Stimulated activated CD4-positive, alpha-beta T cell treated with anti-CD3 and anti-CD28 coated beads, Interleukin-4, amount 100 ng/mL, for 48 hours (primary cell): Measurements from ENCODE around the gene SLC35D2.
"Not testable (repeated sequence)": the region's sequence is repeated elsewhere in the genome, so short reads cannot be mapped to it uniquely, and the experiment has no call there.

Source experiments
- DNase-seq, 2 donors: peaks; one replicate each; pipeline ENCODE4 v3.0.0-alpha.2; 2020; ENCODE audit warnings: low read depth in 2 of 2

The SLC35D2 gene

GRCh38 chr9:96400132-96400910 lies 16.8 kb upstream of the SLC35D2 start:
- no peak for DNase-seq

- DNase-seq, result no peak
Observed at GRCh38 chr9:96399325-96399633, 15.8 kb upstream of the SLC35D2 start.

GRCh38 chr9:96398582-96399324 lies 15.2 kb upstream of the SLC35D2 start:
- no peak for DNase-seq

GRCh38 chr9:96395964-96396363 lies 12.5 kb upstream of the SLC35D2 start:
- DNase-seq, result no peak

GRCh38 chr9:96394832-96395496 lies 11.5 kb upstream of the SLC35D2 start:
- DNase-seq, result no peak

GRCh38 chr9:96392263-96392662 lies 8.8 kb upstream of the SLC35D2 start:
- DNase-seq, result no peak

- no peak for DNase-seq
Observed at GRCh38 chr9:96391021-96391765, 7.7 kb upstream of the SLC35D2 start.

- DNase-seq, result no peak
Observed at GRCh38 chr9:96388144-96388543, 4.6 kb upstream of the SLC35D2 start.

- DNase-seq, result no peak
Observed at GRCh38 chr9:96386157-96386556, 2.6 kb upstream of the SLC35D2 start.

- DNase-seq, result no peak
Observed at GRCh38 chr9:96382839-96383164, 709 bp downstream of the SLC35D2 start.

- no peak for DNase-seq
Observed at GRCh38 chr9:96382175-96382574, 1.3 kb downstream of the SLC35D2 start.

- DNase-seq, result no peak
Observed at GRCh38 chr9:96381696-96382095, 1.8 kb downstream of the SLC35D2 start.

- DNase-seq, result no peak
Observed at GRCh38 chr9:96381125-96381524, 2.4 kb downstream of the SLC35D2 start.

GRCh38 chr9:96379461-96379860 lies 4.0 kb downstream of the SLC35D2 start:
- DNase-seq, result no peak

GRCh38 chr9:96378187-96378586 lies 5.3 kb downstream of the SLC35D2 start:
- DNase-seq, result no peak

GRCh38 chr9:96376891-96377874 lies 6.3 kb downstream of the SLC35D2 start:
- no peak for DNase-seq

GRCh38 chr9:96375507-96375906 lies 8.0 kb downstream of the SLC35D2 start:
- DNase-seq, result not testable (repeated sequence)

GRCh38 chr9:96367943-96368342 lies 15.6 kb downstream of the SLC35D2 start:
- no peak for DNase-seq

- DNase-seq, result no peak
Observed at GRCh38 chr9:96363175-96363967, 20.1 kb downstream of the SLC35D2 start.

GRCh38 chr9:96362119-96362518 lies 21.4 kb downstream of the SLC35D2 start:
- DNase-seq, result not testable (repeated sequence)
